NK-92 (cell line): ENCODE data around the gene OBP2B.
"Not testable (repeated sequence)": the region's sequence is repeated elsewhere in the genome, so short reads cannot be mapped to it uniquely, and the experiment has no call there.

ENCODE experiments used
- DNase-seq: peaks from one replicate; lab custom pipeline; 2025; ENCODE audit not compliant: unreplicated experiment; lab: John Stamatoyannopoulos, UW

Gene OBP2B

GRCh38 chr9:133238851-133239532, 29.9 kb upstream of the OBP2B start:
- DNase-seq, result no peak

- no peak for DNase-seq
Observed at GRCh38 chr9:133238272-133238850, 29.3 kb upstream of the OBP2B start.

GRCh38 chr9:133237035-133237731, 28.1 kb upstream of the OBP2B start:
- DNase-seq, result no peak

- not testable (repeated sequence) for DNase-seq
Observed at GRCh38 chr9:133236291-133237034, 27.4 kb upstream of the OBP2B start.

- DNase-seq, result no peak
Observed at GRCh38 chr9:133235549-133236222, 26.6 kb upstream of the OBP2B start.

GRCh38 chr9:133234577-133235322, 25.7 kb upstream of the OBP2B start:
- DNase-seq, result no peak

- DNase-seq, result no peak
Observed at GRCh38 chr9:133233681-133234432, 24.8 kb upstream of the OBP2B start.

GRCh38 chr9:133231934-133232568, 23.0 kb upstream of the OBP2B start:
- DNase-seq, result not testable (repeated sequence)

GRCh38 chr9:133230514-133230913, 21.5 kb upstream of the OBP2B start:
- DNase-seq, result not testable (repeated sequence)

GRCh38 chr9:133230093-133230492, 21.0 kb upstream of the OBP2B start:
- DNase-seq, result no peak

- not testable (repeated sequence) for DNase-seq
Observed at GRCh38 chr9:133228474-133229193, 19.6 kb upstream of the OBP2B start.

- DNase-seq, result not testable (repeated sequence)
Observed at GRCh38 chr9:133227996-133228395, 18.9 kb upstream of the OBP2B start.

GRCh38 chr9:133227242-133227860, 18.3 kb upstream of the OBP2B start:
- no peak for DNase-seq

- DNase-seq, result no peak
Observed at GRCh38 chr9:133226219-133227171, 17.4 kb upstream of the OBP2B start.

- DNase-seq, result no peak
Observed at GRCh38 chr9:133225171-133226011, 16.3 kb upstream of the OBP2B start.

- DNase-seq, result no peak
Observed at GRCh38 chr9:133224762-133225161, 15.7 kb upstream of the OBP2B start.
